Measurements from ENCODE around the gene TMPRSS6. TPM values are rescaled to one million over a fixed set of nuclear protein-coding genes. Genes with fewer than 3 reads are reported as not detected.

The TMPRSS6 gene
- total RNA-seq, 2 experiments from 2014 or later: 39.9 to 42.1 TPM

GRCh38 chr22:37063431-37064420 lies 45.8 kb downstream of the TMPRSS6 start:
- CTCF ChIA-PET: interaction anchor here (1.2 kb wide), 1 partner anchor 20 kb away, joined by 3 read pairs; no protein-coding TSS in a partner anchor
- no peaks in the 10 kb centered on the region for H3K9me3 Mint-ChIP-seq
- peaks cover 7% of the 10 kb centered on the region for H3K27me3 Mint-ChIP-seq
- POLR2A ChIA-PET: interaction anchor here (0.5 to 1.5 kb wide), 3 partner anchors 12 to 99 kb away, joined by 3 read pairs; no protein-coding TSS in a partner anchor
- peaks cover 20% of the 10 kb centered on the region for H3K36me3 Mint-ChIP-seq
- H3K4me3 Mint-ChIP-seq: no peak overlapping the region
- H3K4me1 Mint-ChIP-seq (ENCODE audit: low read depth): peaks cover 36% of the 10 kb centered on the region
- intact Hi-C loops (cut with micrococcal nuclease): no loop called here
- no peak for DNase-seq
- H3K27ac Mint-ChIP-seq: no peak overlapping the region

- peaks cover 20% of the 10 kb centered on the region for H3K36me3 Mint-ChIP-seq
- H3K4me1 Mint-ChIP-seq (ENCODE audit: low read depth): peaks cover 37% of the 10 kb centered on the region
- DNase-seq: no peak
- no peaks in the 10 kb centered on the region for H3K9me3 Mint-ChIP-seq
- no peak overlapping the region for H3K4me3 Mint-ChIP-seq
- no peaks in the 10 kb centered on the region for H3K27me3 Mint-ChIP-seq
- intact Hi-C loops (cut with micrococcal nuclease): no loop called here
- CTCF ChIA-PET: interaction anchor here (0.8 to 1.2 kb wide), 2 partner anchors 19 to 32 kb away, joined by 3 read pairs; no protein-coding TSS in a partner anchor
- POLR2A ChIA-PET: interaction anchor here (0.5 to 1.7 kb wide), 2 partner anchors 17 to 75 kb away, joined by 3 to 7 read pairs; no protein-coding TSS in a partner anchor
- H3K27ac Mint-ChIP-seq: no peak overlapping the region
Observed at GRCh38 chr22:37062702-37063381, 46.7 kb downstream of the TMPRSS6 start.

GRCh38 chr22:37062376-37062675 lies 47.2 kb downstream of the TMPRSS6 start:
- no peaks in the 10 kb centered on the region for H3K27me3 Mint-ChIP-seq
- H3K4me3 Mint-ChIP-seq: no peak overlapping the region
- CTCF ChIA-PET: interaction anchor here (0.8 kb wide), 1 partner anchor 32 kb away, joined by 3 read pairs; no protein-coding TSS in a partner anchor

GRCh38 chr22:37061611-37062375 lies 47.7 kb downstream of the TMPRSS6 start:
- peak overlapping the region; percentile 83 for H3K27ac Mint-ChIP-seq
- CTCF ChIA-PET: interaction anchor here (0.8 to 1.1 kb wide), 3 partner anchors 17 to 101 kb away, joined by 3 to 4 read pairs (median 3); no protein-coding TSS in a partner anchor

More at GRCh38 chr22:37062376-37062675, 47.2 kb downstream of the TMPRSS6 start:
- Mint-ChIP-seq H3K36me3 (peaks cover 24% of the 10 kb centered on the region), H3K9me3 (no peaks in the 10 kb centered on the region), H3K4me1 (ENCODE audit: low read depth) (peaks cover 38% of the 10 kb centered on the region), H3K27ac (no peak overlapping the region)
- peak; percentile 64 for DNase-seq
- POLR2A ChIA-PET: interaction anchor here (0.6 to 1.7 kb wide), 2 partner anchors 18 to 87 kb away, joined by 3 to 7 read pairs; partner anchors contain the start of gene IL2RB
- intact Hi-C loops (cut with micrococcal nuclease): no loop called here

GRCh38 chr22:37060801-37061610 lies 48.5 kb downstream of the TMPRSS6 start:
- POLR2A ChIA-PET: interaction anchor here (0.7 to 2.0 kb wide), 10 partner anchors 10 to 102 kb away, joined by 3 to 12 read pairs (median 5); partner anchors contain the start of gene KCTD17
- Mint-ChIP-seq H3K9me3 (no peaks in the 10 kb centered on the region), H3K27ac (peak overlapping the region; percentile 83), H3K27me3 (no peaks in the 10 kb centered on the region), H3K36me3 (peaks cover 28% of the 10 kb centered on the region), H3K4me1 (ENCODE audit: low read depth) (peaks cover 38% of the 10 kb centered on the region), H3K4me3 (peak overlapping the region; percentile 77)
- DNase-seq: peak; percentile 91
- CTCF ChIA-PET: interaction anchor here (0.6 to 1.1 kb wide), 5 partner anchors 15 to 138 kb away, joined by 3 to 7 read pairs (median 3); no protein-coding TSS in a partner anchor
- intact Hi-C loops (cut with micrococcal nuclease): loop anchor here (1.0 to 2.0 kb wide), 3 partner anchors 9 to 62 kb away; no protein-coding TSS in a partner anchor

More at GRCh38 chr22:37061611-37062375, 47.7 kb downstream of the TMPRSS6 start:
- intact Hi-C loops (cut with micrococcal nuclease): loop anchor here (2.0 kb wide), 2 partner anchors 17 to 61 kb away; no protein-coding TSS in a partner anchor
- Mint-ChIP-seq H3K4me1 (ENCODE audit: low read depth) (peaks cover 38% of the 10 kb centered on the region), H3K36me3 (peaks cover 26% of the 10 kb centered on the region), H3K9me3 (no peaks in the 10 kb centered on the region), H3K27me3 (no peaks in the 10 kb centered on the region), H3K4me3 (peak overlapping the region; percentile 38)
- DNase-seq: no peak
- POLR2A ChIA-PET: interaction anchor here (0.6 to 2.0 kb wide), 7 partner anchors 10 to 88 kb away, joined by 3 to 12 read pairs (median 4); partner anchors contain the start of genes IL2RB and KCTD17

GRCh38 chr22:37059876-37060449 lies 49.5 kb downstream of the TMPRSS6 start:
- Mint-ChIP-seq H3K36me3 (peaks cover 28% of the 10 kb centered on the region), H3K4me1 (ENCODE audit: low read depth) (peaks cover 38% of the 10 kb centered on the region), H3K27me3 (no peaks in the 10 kb centered on the region), H3K9me3 (no peaks in the 10 kb centered on the region), H3K27ac (peak overlapping the region; percentile 83), H3K4me3 (peak overlapping the region; percentile 77)
- POLR2A ChIA-PET: interaction anchor here (1.0 to 2.0 kb wide), 7 partner anchors 8 to 103 kb away, joined by 3 to 12 read pairs (median 5); partner anchors contain the start of gene KCTD17
- peak; percentile 70 for DNase-seq
- intact Hi-C loops (cut with micrococcal nuclease): loop anchor here (1.0 to 2.0 kb wide), 3 partner anchors 8 to 63 kb away; no protein-coding TSS in a partner anchor
- CTCF ChIA-PET: interaction anchor here (0.8 to 1.1 kb wide), 2 partner anchors 20 to 139 kb away, joined by 3 to 7 read pairs; no protein-coding TSS in a partner anchor

- ChIA-PET POLR2A (no interaction called here), CTCF (no interaction called here)
- peaks cover 38% of the 10 kb centered on the region for H3K4me1 Mint-ChIP-seq (ENCODE audit: low read depth)
- DNase-seq: no peak
- peaks cover 23% of the 10 kb centered on the region for H3K36me3 Mint-ChIP-seq
- H3K4me3 Mint-ChIP-seq: no peak overlapping the region
- H3K27me3 Mint-ChIP-seq: no peaks in the 10 kb centered on the region
- intact Hi-C loops (cut with micrococcal nuclease): no loop called here
- no peaks in the 10 kb centered on the region for H3K9me3 Mint-ChIP-seq
- no peak overlapping the region for H3K27ac Mint-ChIP-seq
Observed at GRCh38 chr22:37058917-37059701, 50.4 kb downstream of the TMPRSS6 start.

GRCh38 chr22:37057796-37058510 lies 51.6 kb downstream of the TMPRSS6 start:
- intact Hi-C loops (cut with micrococcal nuclease): no loop called here
- peaks cover 46% of the 10 kb centered on the region for H3K4me1 Mint-ChIP-seq (ENCODE audit: low read depth)
- CTCF ChIA-PET: no interaction called here

GRCh38 chr22:37057226-37057625 lies 52.3 kb downstream of the TMPRSS6 start:
- no peak for DNase-seq
- CTCF ChIA-PET: no interaction called here
- Mint-ChIP-seq H3K9me3 (no peaks in the 10 kb centered on the region), H3K27me3 (no peaks in the 10 kb centered on the region), H3K4me1 (ENCODE audit: low read depth) (peaks cover 48% of the 10 kb centered on the region), H3K4me3 (no peak overlapping the region), H3K36me3 (peaks cover 22% of the 10 kb centered on the region), H3K27ac (no peak overlapping the region)
- POLR2A ChIA-PET: no interaction called here
- intact Hi-C loops (cut with micrococcal nuclease): no loop called here

More at GRCh38 chr22:37057796-37058510, 51.6 kb downstream of the TMPRSS6 start:
- Mint-ChIP-seq H3K27ac (no peak overlapping the region), H3K4me3 (no peak overlapping the region), H3K9me3 (no peaks in the 10 kb centered on the region), H3K36me3 (peaks cover 22% of the 10 kb centered on the region), H3K27me3 (no peaks in the 10 kb centered on the region)
- no peak for DNase-seq
- POLR2A ChIA-PET: no interaction called here
